ENCODE results near the gene CYTH4.

The CYTH4 gene

DNA sequence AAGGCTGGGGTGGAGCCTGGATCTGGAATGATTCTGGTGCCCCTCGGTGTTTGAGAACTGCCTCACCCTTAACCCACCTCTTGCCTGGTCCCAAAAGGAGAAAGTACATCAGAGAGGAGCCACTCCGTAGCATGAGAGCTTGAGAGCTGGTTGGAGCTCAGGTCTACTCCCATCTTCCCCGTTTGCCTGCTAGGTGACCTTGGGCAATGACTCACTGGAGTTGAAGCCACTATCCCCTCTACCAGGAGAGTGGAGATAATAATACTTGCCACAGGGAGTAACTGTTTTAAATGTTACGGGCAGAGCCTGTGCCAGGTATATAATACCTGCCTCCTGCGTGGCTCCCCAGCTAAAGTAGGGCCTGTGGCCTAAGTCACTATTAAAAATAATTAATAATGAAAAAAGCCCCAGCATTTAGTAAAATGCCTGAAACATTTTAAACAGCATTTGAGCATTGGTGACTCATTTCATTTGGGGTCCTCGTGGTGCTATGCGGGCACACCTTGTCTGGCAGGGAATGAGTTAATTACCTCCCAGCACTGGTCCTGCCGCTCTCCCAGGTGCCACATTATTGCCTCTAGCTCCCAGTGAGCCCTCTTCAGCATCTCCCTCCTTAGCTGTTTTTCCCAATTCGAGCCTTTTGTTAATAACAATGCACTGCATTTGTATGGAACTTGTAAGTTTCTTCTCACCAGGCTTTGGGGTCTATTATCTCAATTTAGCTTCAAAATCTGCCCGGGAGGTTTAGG is 22.5 kb downstream of the CYTH4 start:
- DNase-seq (ENCODE audit: low spot score) (no peak), ATAC-seq (ENCODE audit: low read depth) (no peak)
- Histone ChIP-seq H3K4me1 (ENCODE audit: insufficient read depth, poor library complexity, severe bottlenecking) (peaks cover 38% of the 10 kb centered on the region), H3K36me3 (ENCODE audit: low read depth) (no peaks in the 10 kb centered on the region), H3K9me3 (ENCODE audit: severe bottlenecking) (no peaks in the 10 kb centered on the region), H3K27ac (ENCODE audit: poor library complexity, severe bottlenecking) (peak overlapping the region; percentile 98), H3K4me3 (ENCODE audit: severe bottlenecking) (no peak overlapping the region), H3K27me3 (ENCODE audit: insufficient read depth, poor library complexity, severe bottlenecking) (no peaks in the 10 kb centered on the region)
- TF ChIP-seq, protein P1, sequence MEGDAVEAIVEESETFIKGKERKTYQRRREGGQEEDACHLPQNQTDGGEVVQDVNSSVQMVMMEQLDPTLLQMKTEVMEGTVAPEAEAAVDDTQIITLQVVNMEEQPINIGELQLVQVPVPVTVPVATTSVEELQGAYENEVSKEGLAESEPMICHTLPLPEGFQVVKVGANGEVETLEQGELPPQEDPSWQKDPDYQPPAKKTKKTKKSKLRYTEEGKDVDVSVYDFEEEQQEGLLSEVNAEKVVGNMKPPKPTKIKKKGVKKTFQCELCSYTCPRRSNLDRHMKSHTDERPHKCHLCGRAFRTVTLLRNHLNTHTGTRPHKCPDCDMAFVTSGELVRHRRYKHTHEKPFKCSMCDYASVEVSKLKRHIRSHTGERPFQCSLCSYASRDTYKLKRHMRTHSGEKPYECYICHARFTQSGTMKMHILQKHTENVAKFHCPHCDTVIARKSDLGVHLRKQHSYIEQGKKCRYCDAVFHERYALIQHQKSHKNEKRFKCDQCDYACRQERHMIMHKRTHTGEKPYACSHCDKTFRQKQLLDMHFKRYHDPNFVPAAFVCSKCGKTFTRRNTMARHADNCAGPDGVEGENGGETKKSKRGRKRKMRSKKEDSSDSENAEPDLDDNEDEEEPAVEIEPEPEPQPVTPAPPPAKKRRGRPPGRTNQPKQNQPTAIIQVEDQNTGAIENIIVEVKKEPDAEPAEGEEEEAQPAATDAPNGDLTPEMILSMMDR (IDR thresholded peaks at IDR 0.05; ENCODE audit: poor library complexity, severe bottlenecking), result no peak

DNA sequence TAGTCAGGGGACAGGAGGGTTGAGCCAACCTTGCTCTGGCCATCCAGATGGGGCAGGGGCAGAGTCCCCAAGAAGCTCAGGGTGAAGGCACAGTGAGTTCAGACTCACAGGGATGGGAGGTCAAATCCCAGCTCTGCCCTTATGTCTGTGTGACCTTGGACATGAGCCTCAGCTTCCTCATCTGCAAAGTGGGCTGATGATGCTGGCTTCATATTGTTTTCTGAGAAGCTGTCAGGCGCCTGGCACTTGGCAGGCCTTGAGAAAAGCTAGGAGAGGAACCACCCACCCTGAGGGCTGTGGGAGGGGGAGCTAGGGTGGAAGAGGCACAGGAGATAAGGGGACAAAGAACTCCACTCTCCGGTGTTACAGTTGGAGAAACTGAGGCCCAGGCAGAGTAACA is 23.6 kb downstream of the CYTH4 start:
- TF ChIP-seq, protein P1 (IDR thresholded peaks at IDR 0.05; ENCODE audit: poor library complexity, severe bottlenecking), result no peak
- no peak for DNase-seq (ENCODE audit: low spot score)
- Histone ChIP-seq H3K4me1 (ENCODE audit: insufficient read depth, poor library complexity, severe bottlenecking) (peaks cover 38% of the 10 kb centered on the region), H3K27me3 (ENCODE audit: insufficient read depth, poor library complexity, severe bottlenecking) (no peaks in the 10 kb centered on the region), H3K4me3 (ENCODE audit: severe bottlenecking) (no peak overlapping the region), H3K27ac (ENCODE audit: poor library complexity, severe bottlenecking) (peak overlapping the region; percentile 98), H3K36me3 (ENCODE audit: low read depth) (no peaks in the 10 kb centered on the region), H3K9me3 (ENCODE audit: severe bottlenecking) (no peaks in the 10 kb centered on the region)
- ATAC-seq (ENCODE audit: low read depth), result no peak

DNA sequence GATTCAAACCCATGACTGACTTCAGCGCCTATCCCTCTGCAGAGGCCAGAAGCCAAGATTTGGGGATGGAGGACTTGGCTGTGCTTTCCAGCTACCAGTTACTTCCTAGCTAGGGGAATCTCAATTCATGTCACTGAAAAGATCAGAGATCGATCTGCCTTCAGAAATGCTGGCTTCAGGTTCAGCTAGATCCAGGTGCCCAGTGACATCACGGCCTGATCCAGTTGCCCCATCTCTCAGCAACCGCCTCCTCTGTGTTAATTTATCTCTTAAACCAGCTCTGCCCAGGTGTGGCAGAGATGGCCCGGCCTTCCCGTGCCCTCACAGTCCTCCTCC is 24.2 kb downstream of the CYTH4 start:
- no peak for ATAC-seq (ENCODE audit: low read depth)
- Histone ChIP-seq H3K4me3 (ENCODE audit: severe bottlenecking) (no peak overlapping the region), H3K4me1 (ENCODE audit: insufficient read depth, poor library complexity, severe bottlenecking) (peaks cover 38% of the 10 kb centered on the region), H3K36me3 (ENCODE audit: low read depth) (no peaks in the 10 kb centered on the region), H3K9me3 (ENCODE audit: severe bottlenecking) (no peaks in the 10 kb centered on the region), H3K27ac (ENCODE audit: poor library complexity, severe bottlenecking) (peak overlapping the region; percentile 98), H3K27me3 (ENCODE audit: insufficient read depth, poor library complexity, severe bottlenecking) (no peaks in the 10 kb centered on the region)
- TF ChIP-seq, protein P1 (IDR thresholded peaks at IDR 0.05; ENCODE audit: poor library complexity, severe bottlenecking), result no peak
- no peak for DNase-seq (ENCODE audit: low spot score)

DNA sequence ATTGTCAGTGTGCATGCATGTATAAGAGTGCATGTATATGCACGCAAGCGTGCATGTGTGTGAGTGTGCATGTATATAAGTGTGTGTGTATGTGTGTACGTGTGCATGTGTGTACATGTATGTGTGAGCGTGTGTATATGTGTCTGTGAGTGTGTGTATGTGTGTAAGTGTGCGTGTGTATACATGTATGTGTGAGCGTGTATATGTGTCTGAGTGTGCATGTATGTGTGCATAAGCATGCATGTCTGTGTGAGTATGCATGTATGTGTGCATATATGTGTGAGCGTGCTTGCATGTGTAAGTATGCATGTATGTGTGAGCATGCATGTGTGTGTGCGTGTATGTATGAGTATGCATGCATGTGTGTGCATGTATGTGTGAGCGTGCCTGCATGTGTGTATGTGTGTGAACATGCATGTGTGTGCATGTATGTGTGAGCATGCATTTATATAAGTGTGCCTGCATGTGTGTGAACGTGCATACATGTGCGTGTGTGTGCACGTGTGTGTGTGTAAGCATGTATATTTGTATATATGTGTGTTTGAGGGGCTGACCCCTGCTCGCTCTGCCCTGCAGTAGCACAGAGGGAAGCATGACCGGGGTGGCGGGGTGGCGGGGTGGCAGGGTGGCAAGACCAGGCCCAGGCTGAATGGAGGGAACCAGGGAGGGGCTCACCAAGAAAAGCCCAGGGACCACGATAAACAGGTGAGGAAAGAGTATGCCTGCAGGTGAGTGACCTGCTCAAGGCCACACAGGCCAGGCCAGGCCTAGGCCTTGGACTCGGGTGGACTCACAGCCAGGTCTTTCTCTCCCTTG is 26.3 kb downstream of the CYTH4 start:
- Histone ChIP-seq H3K27ac (ENCODE audit: poor library complexity, severe bottlenecking) (peak overlapping the region; percentile 98), H3K4me1 (ENCODE audit: insufficient read depth, poor library complexity, severe bottlenecking) (peaks cover 44% of the 10 kb centered on the region), H3K4me3 (ENCODE audit: severe bottlenecking) (no peak overlapping the region), H3K36me3 (ENCODE audit: low read depth) (no peaks in the 10 kb centered on the region), H3K27me3 (ENCODE audit: insufficient read depth, poor library complexity, severe bottlenecking) (no peaks in the 10 kb centered on the region), H3K9me3 (ENCODE audit: severe bottlenecking) (no peaks in the 10 kb centered on the region)
- DNase-seq (ENCODE audit: low spot score), result no peak
- TF ChIP-seq, protein P1 (IDR thresholded peaks at IDR 0.05; ENCODE audit: poor library complexity, severe bottlenecking), result no peak
- no peak for ATAC-seq (ENCODE audit: low read depth)

All from RWPE2 (cell line).